Activated T-cell treated with anti-CD3 and anti-CD28 coated beads for 1 hour (primary cell): Measurements from ENCODE around the gene ZC3H18.

Experiments used
- DNase-seq: peaks from one replicate; pipeline ENCODE4 v3.0.0-alpha.2; 2020; ENCODE audit warnings: low read depth

The ZC3H18 gene

GRCh38 chr16:88678224-88678979 is 108.2 kb downstream of the ZC3H18 start:
- DNase-seq, result no peak

DNA sequence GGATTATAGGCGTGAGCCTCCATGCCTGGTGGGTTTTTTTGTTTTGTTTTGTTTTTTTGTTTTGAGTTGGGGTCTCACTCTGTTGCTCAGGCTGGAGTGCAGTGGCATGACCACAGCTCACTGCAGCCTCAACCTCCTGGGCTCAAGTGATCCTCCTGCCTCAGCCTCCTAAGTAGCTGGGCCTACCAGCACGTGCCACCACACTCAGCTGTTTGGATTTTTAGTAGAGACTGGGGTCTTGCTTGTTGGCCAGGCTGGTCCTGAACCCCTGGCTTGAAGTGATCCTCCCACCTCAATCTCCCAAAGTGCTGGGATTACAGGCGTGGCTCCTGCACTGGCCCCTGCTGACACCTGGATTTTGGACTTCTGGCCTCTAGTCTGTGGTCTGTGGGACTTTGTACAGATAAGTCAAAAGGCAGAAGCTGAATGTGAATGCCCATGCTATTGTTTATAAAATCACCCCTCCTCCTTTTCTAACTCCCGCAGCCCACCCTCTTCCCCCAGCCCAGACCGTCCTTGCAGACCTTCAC is 110.4 kb downstream of the ZC3H18 start:
- DNase-seq, result no peak

DNA sequence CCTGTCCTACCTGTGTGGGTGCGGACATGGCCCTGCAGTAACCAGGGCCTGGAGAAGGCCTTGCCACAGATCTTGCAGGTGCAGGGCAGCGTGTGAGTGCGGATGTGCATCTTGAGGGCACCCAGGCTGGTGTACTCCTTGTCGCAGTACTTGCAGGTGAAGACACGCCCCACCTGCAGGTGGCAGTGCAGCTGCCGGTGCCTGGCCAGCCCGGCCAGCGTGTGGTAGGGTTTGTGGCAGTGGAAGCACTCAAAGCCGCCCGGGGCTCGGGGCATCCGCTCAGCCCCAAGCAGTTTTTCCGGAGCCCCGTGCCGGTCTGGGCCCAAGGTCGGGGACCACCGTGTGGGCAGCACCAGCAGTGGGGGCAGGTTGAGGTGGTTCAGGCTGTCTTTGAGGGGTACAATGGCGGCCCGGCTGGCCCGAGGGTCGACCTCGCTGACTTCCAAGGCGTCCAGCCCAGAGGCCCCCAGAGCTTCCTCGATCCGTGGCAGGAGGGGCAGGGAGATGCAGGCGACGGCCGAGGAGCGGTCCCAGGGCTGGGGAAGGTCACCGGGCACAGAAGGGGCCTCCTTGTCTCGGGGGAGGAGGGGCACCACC is 111.0 kb downstream of the ZC3H18 start:
- no peak for DNase-seq
